Heart right ventricle (tissue), 16 donors: ENCODE measurements around the gene DCAF8L2. TPM values are rescaled to one million over a fixed set of nuclear protein-coding genes. Genes with fewer than 3 reads are reported as not detected.

Source experiments
- ATAC-seq, 8 donors: fragments of 200-7000 bp; cut with Tn5 transposase; one replicate each; pipeline ENCODE4 v1.9.1; 2020; ENCODE audit warnings: mild to moderate bottlenecking in 8 of 8, moderate library complexity in 8 of 8, moderate number of reproducible peaks in 1 of 8
- DNase-seq, 2 donors: peaks; one replicate each; pipeline ENCODE4 v3.0.0-alpha.2; 2020
- H3K27ac ChIP-seq, 10 donors: fragments of 200-600 bp; sonication (generic) in 2 of 10; one replicate each; pipeline versions ENCODE4 v1.5.0 to v1.8.0; 2020 to 2022; ENCODE audit warnings: mild to moderate bottlenecking in 3 of 10
- H3K27me3 ChIP-seq, 7 donors: fragments of 200-600 bp; one replicate each; pipeline ENCODE4 v1.8.0; 2021 to 2022; ENCODE audit warnings: mild to moderate bottlenecking in 2 of 7
- H3K36me3 ChIP-seq, 9 donors: fragments of 200-600 bp; sonication (generic) in 1 of 9; one replicate each; pipeline versions ENCODE4 v1.5.0 to v1.8.0; 2020 to 2022; ENCODE audit warnings: mild to moderate bottlenecking in 2 of 9
- H3K4me1 ChIP-seq, 9 donors: fragments of 200-600 bp; sonication (generic) in 1 of 9; one replicate each; pipeline versions ENCODE4 v1.5.0 to v1.8.0; 2020 to 2022; ENCODE audit warnings: mild to moderate bottlenecking in 4 of 9
- H3K4me3 ChIP-seq, 10 donors: fragments of 200-600 bp; sonication (generic) in 2 of 10; one replicate each; pipeline versions ENCODE4 v1.5.0 to v1.8.0; 2020 to 2022; ENCODE audit warnings: mild to moderate bottlenecking in 7 of 10, moderate library complexity in 2 of 10
- H3K9me3 ChIP-seq, 11 donors: fragments of 200-600 bp in 10 of 11; sonication (generic) in 2 of 11; one replicate each; pipeline versions ENCODE4 v1.5.0 to v1.8.0; 2013 to 2022; ENCODE audit warnings: mild to moderate bottlenecking in 2 of 11, control low read depth in 1 of 11, moderate library complexity in 1 of 11
- CTCF ChIP-seq, 9 donors: fragments of 200-600 bp; sonication (generic) in 2 of 9; IDR thresholded peaks; one replicate each; pipeline versions ENCODE4 v1.5.0 to v1.8.0; 2021 to 2022; ENCODE audit warnings: antibody characterized with exemption in 9 of 9, mild to moderate bottlenecking in 5 of 9, moderate library complexity in 1 of 9
- WGBS, 2 donors: extraction: QIAGEN DNeasy Blood & Tissue Kit; methylation state at CpG; one replicate each; pipeline ENCODE4 v1.1.7; 2013; ENCODE audit warnings: inconsistent platforms in 1 of 2; 5-methylcytosine and 5-hydroxymethylcytosine counted together
- intact Hi-C, 10 donors: fragments of 100-400 bp; cut with DNase I; formaldehyde crosslinking; loops; one replicate each; pipeline versions ENCODE4 v1.11.1 to v1.14.2; 2022
- polyA plus RNA-seq, 2 donors: library from polyadenylated mRNA; stranded (reverse); fragments of 200-250 nt; gene quantifications; one replicate each; pipeline ENCODE4 v1.2.3, GENCODE V29; 2013
- total RNA-seq, 10 donors: library from RNA; stranded (reverse); fragmentation: NEBNext Ultra II Directional in 3 of 10; extraction: Animal tissue kit (Norgen Biotek cat#: 25700) in 3 of 10; gene quantifications; one replicate each; pipeline versions ENCODE4 v1.2.1 to v1.2.4, GENCODE V29; 2021 to 2023
- donor health status: Arrhythmogenic right ventricular cardiomyopathy.
- donor health status: ischemic (EF 13 %, LVEDD 7.1; RV severe dilation, severe dysfunction).
- donor health status: healthy with polysubstance abuse.
- donor health status: DM: no; HTN: yes; CAD: no.
- donor health status: DM: no; HTN: no; CAD: no.
- donor health status: ischemic (EF 25% LVEDD 6.9; RV normal size, moderate dysfunction).
- donor health status: ischemic (EF 25% LVEDD 5.7; RV mildly dilated, moderate dysfunction).
- donor health status: healthy.
- donor health status: DM: yes; HTN: yes; CAD: no.
- donor health status: Ischemic cardiomyopathy.
- donor health status: ischemic (EF 35%, LVEDD 5.7; RV mildly dilated, moderate dysfunction).
- donor health status: nonischemic (EF 11% LVEDD 7.7; RV severe dilation, severe dysfunction).
- donor health status: DM: yes; HTN: yes; CAD: no.
- donor health status: PGD.
- donor health status: ischemic (EF 29% LVEDD 5.4; RV normal size, mild dysfunction).
- donor health status: nonischemic (EF 23%, LVEDD 6.1; RV moderate dilation, normal function).

Gene DCAF8L2
- total and polyA plus RNA-seq, 12 donors, result not detected

DNA sequence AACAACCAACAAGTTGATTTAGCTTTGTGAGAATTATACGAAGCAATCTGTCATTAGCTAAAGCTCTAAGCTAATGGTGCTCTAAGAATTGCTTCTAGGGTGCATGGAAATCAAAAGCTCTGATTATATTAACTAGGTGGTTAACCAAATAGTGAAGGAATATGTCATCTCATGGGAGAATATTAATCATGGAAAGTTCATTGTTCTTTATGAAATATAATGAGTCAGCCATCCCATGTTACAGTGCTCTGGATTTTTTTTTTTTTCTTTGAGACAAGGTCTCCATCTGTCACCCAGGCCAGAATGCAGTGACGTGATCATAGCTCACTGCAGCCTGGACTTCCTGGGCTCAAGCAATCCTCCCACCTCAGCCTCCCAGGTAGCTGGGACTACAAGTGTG, 10.5 kb downstream of the DCAF8L2 start:
- WGBS, 2 donors, result 72 to 92% methylated on average over 2 of the region's 2 CpGs
- Histone ChIP-seq H3K27me3 (no peaks in the 10 kb centered on the region), H3K9me3 (no peaks in the 10 kb centered on the region), H3K4me3 (no peak overlapping the region), H3K4me1 (no peaks in the 10 kb centered on the region), H3K27ac (no peak overlapping the region), H3K36me3 (no peaks in the 10 kb centered on the region)
- no peak for TF ChIP-seq CTCF (IDR thresholded peaks at IDR 0.05)
- intact Hi-C loops, result no loop called here
- ATAC-seq, result no peak
- DNase-seq, result no peak

- Histone ChIP-seq H3K4me3 (no peak overlapping the region), H3K27me3 (no peaks in the 10 kb centered on the region), H3K9me3 (peaks cover 0 to 6% (median 0%) of the 10 kb centered on the region in 11 donors), H3K27ac (no peak overlapping the region), H3K4me1 (no peaks in the 10 kb centered on the region), H3K36me3 (no peaks in the 10 kb centered on the region)
- no peak for DNase-seq
- no peak for TF ChIP-seq CTCF (IDR thresholded peaks at IDR 0.05)
- ATAC-seq, result no peak
- WGBS, 2 donors, result 81 to 90% methylated on average over 4 of the region's 4 CpGs
- intact Hi-C loops, result no loop called here
These were observed 18.5 kb downstream of the DCAF8L2 start for GRCh38 chrX:27608671-27609070.

- ATAC-seq (no peak), DNase-seq (no peak)
- TF ChIP-seq CTCF (IDR thresholded peaks at IDR 0.05), result no peak
- Histone ChIP-seq H3K9me3 (no peaks in the 10 kb centered on the region), H3K4me3 (no peak overlapping the region), H3K4me1 (no peaks in the 10 kb centered on the region), H3K36me3 (no peaks in the 10 kb centered on the region), H3K27ac (no peak overlapping the region), H3K27me3 (peaks cover 0 to 4% (median 0%) of the 10 kb centered on the region in 7 donors)
- 26 to 56% methylated on average over 1 of the region's 1 CpG for WGBS, 2 donors
- intact Hi-C loops, result no loop called here
These were observed 29.3 kb downstream of the DCAF8L2 start for GRCh38 chrX:27619459-27619858.

- intact Hi-C loops, result no loop called here
- Histone ChIP-seq H3K27ac (no peak overlapping the region), H3K9me3 (no peaks in the 10 kb centered on the region), H3K27me3 (peaks cover 0 to 4% (median 0%) of the 10 kb centered on the region in 7 donors), H3K4me3 (no peak overlapping the region), H3K36me3 (no peaks in the 10 kb centered on the region), H3K4me1 (no peaks in the 10 kb centered on the region)
- peak in 4 of 9 donors; percentile 16 to 42 (median 30) for TF ChIP-seq CTCF (IDR thresholded peaks at IDR 0.05)
- ATAC-seq (no peak), DNase-seq (no peak)
- WGBS, 2 donors, result 36 to 40% methylated on average over 2 of the region's 2 CpGs
These were observed 29.8 kb downstream of the DCAF8L2 start for GRCh38 chrX:27619975-27620374.

DNA sequence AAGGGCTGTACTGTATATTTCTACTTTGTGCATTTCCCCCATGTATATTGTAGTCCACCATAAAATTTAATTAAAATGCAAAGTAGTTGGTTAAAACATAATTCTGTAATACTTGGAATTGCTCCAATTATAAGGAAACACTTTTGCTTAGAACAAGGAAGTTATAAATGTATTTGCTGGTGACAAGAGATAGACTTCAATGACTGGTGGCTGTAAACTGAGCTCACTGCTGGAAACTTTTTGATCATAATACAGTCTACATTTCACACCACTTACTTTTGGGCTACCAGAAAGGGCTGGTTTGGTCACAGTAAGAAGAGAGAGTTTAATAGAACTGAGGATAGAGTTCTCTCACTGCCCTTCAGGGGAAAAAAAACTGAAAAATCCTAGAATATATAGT, 32.7 kb downstream of the DCAF8L2 start:
- H3K4me3 ChIP-seq, result no peak overlapping the region
- no peaks in the 10 kb centered on the region for H3K36me3 ChIP-seq
- ATAC-seq (no peak), DNase-seq (no peak)
- no peak for TF ChIP-seq CTCF (IDR thresholded peaks at IDR 0.05)
- H3K4me1 ChIP-seq, result no peaks in the 10 kb centered on the region
- no peaks in the 10 kb centered on the region for H3K27me3 ChIP-seq
- intact Hi-C loops, result no loop called here
- H3K27ac ChIP-seq, result no peak overlapping the region
- no peaks in the 10 kb centered on the region for H3K9me3 ChIP-seq
